HG03139 (cell line): ENCODE measurements around the gene ZC3HAV1.
"Not testable (repeated sequence)": the region's sequence is repeated elsewhere in the genome, so short reads cannot be mapped to it uniquely, and the experiment has no call there.

Experiments used
- ATAC-seq: cut with Tn5 transposase; IDR thresholded peaks from one replicate; pipeline ENCODE4 v1.9.1; 2021; ENCODE audit not compliant: unreplicated experiment

ZC3HAV1 gene

DNA sequence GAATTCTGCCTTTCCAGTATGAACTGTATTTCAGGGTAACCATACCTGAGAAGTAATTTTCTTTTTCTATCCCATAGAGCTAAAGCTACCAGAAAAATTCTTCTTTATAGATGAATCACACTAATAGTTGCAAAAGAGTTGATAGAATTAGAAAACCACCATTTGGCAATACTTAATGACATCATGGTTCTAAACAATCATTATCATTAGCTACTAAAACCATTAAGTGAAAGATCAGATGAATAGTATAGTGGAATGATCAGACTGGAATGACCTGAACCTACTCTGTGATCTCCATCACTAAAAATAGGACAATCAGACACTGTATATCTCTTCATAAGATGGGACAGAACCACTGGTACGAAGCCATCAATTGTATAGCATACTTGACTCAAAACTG lies 53.8 kb downstream of the ZC3HAV1 start:
- ATAC-seq = no peak

DNA sequence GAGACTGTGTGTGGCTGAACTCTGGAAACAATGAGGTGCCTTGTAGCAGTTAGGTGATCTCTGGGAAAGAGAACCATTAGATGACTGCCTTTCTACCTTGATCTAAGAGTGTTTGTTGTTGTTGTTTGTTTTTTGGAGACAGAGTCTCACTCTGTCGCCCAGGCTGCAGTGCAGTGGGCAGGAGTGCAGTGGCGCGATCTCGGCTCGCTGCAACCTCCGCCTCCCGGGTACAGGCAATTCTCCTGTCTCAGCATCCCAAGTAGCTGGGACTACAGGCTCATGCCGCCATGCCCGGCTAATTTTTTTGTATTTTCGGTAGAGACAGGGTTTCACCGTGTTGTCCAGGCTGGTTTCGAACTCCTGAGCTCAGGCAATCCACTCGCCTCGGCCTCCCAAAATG lies 54.9 kb downstream of the ZC3HAV1 start:
- not testable (repeated sequence) for ATAC-seq

DNA sequence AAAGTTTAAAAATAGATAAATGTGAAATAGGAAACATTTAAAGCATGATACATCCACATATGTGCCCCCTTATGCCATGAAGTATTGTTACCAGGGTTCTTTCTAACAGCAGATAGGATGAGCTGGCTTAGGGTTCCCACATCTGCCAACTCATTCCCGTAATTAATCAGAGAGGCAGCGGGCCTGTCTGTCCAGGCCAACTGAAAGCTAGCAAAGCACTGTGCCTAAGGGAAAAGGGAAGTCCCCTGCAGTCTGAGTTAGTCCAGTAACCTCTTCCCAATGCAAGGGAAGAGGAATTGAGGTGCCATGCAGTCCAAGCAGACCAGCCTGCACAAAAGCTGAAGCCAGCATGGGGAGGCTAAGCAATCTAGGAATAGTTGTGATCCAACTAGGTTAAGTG lies 55.4 kb downstream of the ZC3HAV1 start:
- no peak for ATAC-seq

DNA sequence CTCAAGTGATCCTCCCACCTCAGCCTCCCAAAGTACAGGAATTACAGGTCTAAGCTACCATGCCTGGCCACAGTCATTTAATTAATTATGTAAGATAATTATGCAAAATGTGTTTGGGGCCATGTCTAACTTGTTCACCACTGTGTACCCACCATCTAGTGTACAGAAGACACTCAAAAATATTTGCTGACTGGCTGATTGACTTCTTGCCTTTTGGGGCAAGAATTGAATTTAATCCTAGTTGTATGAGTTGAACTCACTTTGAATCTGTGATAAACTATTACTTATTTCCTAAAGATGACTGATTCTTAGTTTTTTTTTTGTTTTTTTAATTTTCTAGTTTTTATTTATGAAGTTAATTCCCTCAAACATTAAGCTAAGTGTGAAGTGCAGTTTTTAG lies 57.9 kb downstream of the ZC3HAV1 start:
- ATAC-seq = no peak

DNA sequence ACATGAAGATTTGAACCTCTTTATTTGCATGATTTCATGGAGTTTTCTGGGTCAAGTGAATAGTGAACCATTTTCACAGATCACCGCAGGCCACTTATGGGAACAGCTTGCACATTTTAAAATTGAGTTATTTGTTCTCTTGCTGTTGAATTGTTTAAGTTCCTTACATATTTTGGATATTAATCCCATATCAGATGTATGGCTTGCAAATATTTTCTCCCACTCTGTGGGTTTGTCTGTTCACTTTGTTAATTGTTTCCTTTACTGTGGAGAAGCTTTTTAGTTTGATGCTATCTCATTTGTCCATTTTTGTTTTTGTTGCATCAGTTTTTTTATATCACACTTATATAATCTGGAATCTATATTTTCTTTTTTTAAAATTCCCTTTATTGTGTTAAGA lies 59.6 kb downstream of the ZC3HAV1 start:
- ATAC-seq = no peak

DNA sequence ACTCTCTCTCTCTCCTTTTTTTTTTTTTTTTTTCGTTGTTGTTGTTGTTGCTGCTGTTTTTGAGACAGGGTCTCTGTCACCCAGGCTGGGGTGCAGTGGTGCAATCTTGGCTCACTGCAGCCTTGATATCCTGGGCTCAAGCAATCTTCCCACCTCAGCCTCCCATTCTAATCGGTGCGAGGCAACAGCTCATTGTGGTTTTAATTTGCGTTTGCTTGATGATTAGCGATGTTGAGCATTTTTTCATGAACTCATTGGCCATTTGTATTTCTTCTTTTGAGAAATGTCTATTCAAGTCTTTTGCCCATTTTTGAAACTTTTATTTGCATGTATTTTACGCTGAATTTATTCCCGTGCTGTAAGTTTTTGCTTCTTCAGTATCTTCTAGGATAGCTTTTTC lies 60.4 kb downstream of the ZC3HAV1 start:
- no peak for ATAC-seq

DNA sequence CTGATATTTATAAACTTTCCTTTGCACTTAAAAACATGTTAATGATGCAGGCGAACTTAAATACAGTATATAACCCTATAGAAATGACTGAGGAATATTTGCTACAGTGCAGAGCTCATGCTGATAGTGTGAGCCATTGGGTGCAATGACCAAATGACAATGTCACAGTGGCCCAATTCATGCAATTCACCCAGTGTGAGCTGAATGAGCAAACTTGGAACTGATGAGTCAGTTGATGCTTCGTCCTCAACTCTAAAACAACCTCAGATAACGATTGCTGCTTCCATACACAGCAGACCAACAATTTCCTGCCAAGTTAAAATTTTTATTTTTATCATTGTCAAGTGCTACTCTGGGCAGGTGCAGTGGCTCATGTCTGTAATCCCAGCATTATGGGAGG lies 61.5 kb downstream of the ZC3HAV1 start:
- ATAC-seq = no peak

DNA sequence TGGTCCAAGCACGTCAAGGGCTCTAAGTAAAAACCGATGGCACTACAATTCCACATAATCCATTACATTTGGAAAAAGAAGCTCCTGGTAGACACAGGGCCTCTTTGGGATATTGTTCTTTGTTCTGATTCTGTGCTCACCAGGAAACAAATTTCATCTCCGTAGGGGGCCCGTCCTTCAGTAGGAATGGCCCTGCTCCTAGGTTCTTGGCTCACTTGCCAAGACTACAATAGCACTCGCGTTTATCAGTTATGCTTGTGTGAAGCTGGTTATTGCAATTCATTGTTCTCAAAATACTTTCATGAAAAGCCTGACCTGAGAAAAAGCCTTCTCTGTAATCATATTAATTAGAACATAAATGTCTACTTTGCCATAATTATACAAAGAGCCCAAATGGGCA lies 63.4 kb downstream of the ZC3HAV1 start:
- no peak for ATAC-seq

DNA sequence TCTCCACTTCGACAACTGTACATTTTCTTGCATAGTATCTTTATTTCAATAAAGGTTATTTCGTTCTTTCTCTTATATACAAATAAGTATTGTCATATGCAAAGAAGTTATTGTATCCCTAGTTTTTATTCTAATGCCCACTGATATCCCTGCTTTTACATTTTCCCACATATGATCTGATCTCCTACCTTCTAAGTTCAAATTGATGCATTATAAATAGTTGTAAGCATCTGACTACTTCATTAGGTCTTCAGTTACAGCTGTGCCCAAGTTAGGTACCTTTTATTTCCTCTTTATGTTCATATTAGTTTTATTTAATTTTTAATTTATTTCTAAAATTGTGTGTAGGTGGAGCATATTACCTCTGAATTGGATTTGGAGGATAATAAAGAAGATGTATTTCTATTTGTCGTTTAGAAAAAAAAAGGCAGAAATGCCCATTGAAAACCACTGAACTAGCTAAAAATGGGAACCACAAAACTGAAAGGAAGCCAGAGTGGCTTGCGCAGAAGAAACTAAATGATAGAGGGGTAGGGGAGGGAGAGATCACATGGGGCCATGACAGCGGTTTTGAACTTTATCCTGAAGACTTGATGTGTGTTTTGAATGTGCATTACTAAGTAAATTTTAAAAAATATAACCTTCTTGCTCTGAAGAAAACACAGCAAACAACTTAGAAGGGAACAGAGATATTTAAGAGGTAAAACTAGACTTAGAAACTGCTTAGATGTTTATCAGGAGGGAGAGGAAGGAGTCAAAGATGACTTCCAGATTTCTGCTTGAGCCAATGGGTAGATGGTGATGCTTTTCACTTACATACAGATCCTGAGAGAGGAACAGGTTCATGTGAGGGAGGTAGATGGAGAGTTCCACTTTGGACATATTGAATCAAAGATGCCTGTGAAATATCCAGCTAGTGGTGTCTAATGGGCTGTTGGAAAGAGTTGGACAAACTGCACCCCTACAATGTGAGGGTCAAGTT lies 64.4 kb downstream of the ZC3HAV1 start:
- no peak for ATAC-seq

DNA sequence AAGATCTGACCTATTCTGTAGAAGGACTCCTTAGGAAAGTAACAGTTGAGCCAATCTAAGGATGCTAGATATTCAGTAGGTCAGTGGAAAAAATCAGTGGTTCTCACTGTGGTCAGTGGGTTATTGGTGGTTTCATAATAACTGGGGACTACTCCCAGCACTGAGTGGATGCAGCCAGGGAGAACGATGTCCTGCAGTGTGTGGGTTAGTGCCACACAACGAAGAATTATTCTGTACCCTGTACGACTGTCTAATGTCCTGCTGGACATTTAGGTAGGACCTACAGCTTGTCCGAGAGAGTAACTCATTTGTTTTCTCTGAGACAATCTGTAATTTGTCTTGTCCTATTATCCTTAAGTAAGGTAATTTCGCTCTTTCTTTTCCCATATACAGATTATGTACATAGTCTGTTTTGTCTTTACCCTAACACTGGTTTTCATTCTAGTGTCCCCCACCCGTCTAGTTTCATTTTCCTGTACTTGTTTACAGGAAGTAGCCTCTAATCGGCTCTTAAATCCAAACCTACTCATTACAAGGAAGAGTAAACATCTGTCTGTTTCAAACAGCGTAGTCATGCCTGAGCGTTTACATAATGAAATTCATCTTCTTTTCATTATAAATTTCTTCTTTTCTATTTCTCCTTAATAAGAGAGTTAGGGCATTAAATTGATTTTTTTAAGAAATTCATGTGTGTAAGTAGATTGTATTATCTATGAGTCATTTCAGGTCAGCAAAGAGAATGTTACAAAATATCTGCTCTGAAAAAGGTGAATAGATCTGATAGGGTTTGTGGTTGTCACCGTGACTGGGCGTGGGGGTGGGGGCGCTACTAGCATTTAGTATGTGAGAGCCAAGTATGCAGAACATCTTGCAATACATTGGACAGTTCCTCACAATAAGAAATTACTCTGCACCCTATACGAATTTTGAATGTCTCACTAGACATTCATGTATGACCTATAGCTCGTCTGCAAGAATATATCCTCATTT lies 65.4 kb downstream of the ZC3HAV1 start:
- peak; percentile 45 for ATAC-seq

DNA sequence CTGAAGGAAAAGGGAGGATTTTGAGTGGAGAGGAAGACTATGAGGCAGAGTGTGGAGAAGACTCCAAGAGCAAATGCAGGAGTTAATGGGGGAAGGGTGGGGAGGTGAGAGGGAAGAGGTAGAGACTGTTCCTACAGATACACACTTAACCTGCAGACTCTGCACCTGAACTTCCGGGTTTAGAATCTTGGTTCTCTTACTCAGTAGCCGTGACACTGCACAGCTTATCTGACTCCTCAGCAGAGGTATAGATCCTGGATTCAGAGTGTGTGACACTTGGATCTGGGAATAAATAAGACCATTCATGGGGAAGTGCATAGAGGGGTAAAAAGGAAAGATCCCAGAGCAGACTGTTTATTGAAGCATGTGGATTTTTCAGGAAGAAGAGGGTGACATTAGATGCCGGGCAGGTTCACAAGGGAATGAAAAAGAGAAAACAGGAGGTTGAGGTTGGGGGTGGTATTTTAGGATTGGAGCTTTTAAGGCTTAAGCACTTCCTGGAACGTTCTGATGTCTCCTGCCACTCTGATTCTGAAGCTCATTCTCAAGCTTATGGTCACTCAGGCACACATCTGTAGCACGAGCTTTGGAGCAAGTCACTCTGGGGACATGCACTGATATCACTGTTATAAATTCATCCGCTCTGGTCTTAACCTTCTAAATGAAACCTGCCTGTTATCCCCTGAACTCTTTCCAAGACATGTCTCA lies 68.0 kb downstream of the ZC3HAV1 start:
- ATAC-seq = no peak

DNA sequence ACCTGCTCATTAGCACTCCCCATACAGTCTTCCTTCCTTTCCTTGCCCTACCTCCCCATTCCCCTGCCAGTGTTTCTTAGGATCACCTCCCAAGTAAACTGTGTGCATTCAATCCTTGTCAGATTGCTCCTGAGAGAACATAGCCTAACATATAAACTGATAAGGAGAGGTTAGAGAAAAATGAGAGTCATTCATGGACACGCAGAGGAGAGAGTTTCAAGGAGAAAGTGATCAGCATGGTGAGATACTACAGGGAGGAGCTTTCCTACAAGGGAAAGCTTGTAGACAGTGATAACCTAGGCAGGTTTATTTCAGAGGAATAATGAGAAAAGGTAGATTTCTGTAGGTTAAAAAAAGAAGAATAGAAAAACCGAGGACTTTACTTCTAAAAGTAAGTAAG lies 70.8 kb downstream of the ZC3HAV1 start:
- ATAC-seq = no peak

DNA sequence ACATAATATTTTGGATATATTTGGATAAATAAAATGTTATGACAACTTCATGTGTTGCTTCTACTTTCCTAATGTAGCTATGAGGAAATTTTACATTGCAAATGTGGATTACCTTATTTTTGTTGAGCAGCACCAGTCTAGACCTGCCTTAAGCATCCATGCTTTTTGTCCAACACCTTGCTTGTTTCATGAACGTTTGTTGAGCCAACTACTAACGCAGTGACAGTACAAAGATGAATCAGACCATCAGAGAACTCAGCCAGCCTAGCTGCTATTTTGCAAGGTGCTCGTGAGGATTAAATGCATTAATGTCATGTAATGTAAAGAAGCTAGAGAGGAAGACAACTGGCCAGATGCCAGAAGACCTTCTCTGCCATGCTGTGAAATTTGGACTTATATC lies 72.6 kb downstream of the ZC3HAV1 start:
- ATAC-seq = no peak

DNA sequence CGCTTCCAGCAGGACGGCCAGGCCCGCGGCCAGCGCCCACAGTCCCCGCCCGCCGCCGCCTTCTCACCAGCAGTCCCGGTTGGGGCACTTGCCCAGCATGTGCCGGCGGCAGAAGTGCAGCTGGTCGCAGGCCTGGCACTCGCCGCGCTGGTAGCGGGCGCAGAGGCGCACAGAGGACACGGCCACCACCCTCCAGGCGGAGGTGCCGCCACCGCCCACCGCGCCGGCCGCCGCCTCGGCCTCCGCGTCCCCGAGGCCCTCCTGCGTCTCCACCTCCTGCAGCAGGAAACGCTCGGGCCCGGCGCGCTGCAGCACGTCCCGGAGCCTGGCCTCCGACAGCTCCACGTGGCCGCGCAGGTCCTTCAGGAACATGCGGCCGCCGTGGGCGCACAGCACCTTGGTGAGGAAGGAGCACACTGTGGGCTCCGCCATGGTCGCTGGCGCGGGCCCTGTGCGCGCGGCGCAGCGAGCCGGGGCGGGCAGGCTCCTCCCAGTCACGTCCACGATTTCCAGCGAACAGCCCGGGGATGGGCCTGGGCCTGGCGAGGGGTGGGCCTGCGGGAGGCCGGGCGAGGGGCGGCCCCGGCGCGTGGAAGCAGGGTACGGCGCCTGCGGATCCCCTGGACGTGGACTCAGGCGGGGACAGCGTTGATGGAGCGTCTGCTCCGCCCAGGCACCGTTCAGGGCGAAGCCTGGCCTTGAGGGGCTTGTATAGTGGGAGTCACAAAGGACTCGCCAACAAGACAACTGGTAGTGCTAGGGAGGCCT lies 73.8 kb downstream of the ZC3HAV1 start, which contains the start of gene ZC3HAV1L:
TSS of gene ZC3HAV1L (minus strand) at position 457 of the 768 bp plus-strand sequence. CDS start at position 432, 25 bp downstream.
- ATAC-seq = peak; percentile 78

DNA sequence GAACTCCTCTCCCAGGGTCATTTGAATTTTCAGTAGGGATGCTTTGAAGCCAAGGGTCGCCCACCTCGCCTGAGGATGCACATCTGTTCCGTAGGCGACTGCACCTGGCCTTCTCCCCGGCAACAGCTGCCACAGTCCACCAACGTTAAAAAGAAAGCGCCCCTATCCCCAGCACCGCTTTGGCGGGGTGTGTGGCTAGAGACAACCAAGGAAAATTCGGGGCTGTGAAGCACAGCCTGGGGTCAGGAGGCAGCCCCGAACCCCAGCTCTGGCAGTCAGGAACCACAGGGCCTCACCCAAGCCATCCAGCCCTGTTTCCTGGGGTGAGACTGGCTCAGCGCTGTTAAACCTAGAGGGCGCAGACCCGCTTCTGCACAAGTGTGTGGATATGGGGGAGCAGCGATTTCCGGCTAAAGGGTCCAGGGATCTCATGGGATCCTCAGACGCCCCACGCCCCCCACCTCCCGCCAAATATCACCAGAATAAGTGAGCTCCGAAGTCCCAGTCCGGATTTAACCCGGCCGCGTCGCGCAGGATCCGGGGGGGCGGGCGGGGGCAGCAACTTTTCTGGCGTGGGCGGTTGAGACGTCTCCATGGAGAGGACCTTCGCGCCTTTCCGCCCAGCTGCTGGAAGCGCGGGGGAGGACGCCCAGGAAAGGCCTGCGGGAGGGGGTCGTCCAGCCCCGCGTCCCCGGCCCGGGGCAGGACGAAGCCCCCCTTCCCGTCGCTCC lies 74.5 kb downstream of the ZC3HAV1 start:
- ATAC-seq = peak; percentile 35

DNA sequence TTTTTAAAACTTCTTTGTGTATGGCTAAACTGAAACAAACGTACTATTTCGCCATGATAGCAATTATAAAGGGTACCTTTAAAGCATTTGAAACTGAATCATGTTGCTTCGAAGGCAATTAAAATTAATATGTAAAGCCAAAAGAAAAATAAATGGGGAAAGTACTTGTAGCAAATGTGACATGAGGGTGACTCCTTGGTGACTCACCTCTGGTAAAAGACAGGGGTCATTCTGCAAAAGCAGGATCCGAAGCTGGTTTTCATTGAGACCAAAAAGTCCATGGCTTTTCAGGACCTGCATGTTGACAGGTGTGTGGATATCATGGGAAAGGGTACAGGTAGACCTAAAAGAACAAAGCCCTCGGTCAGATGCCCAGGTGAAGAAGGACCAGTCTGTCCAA lies 75.2 kb downstream of the ZC3HAV1 start:
- no peak for ATAC-seq

DNA sequence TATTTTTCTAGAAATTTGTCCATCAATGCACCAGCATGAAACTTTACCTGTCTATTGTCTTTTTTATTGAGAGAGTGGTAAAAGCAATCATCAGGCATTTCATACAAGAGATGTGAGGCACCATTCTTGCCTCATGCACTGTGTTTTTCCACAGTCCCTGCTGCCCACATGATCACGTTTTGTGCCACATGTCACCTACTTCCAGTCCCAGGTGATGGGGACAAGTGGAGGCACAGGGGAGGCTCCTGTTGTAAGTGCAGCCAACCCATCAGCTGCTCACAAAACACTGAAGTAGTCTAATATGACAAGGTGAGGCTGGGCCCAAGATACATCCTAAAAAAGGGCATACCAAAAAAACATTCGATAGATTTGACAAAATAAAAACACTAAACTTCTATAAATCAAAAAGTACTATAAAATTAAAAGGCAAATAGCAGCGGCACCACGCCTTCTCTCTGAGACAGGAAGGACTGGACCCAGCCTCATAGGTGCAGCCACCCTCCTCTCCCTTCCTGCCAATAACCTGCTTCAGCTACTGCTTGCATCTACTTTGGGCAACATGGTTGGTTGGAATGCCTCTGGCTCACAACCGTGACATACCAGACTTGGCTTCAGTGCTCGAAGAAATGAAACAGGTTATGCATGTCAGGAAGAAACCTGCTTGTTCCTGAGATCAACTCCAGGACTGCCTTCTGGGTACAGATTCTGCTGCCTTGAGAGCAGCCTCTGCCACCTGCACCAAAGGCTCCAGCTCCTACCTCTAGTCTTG lies 76.0 kb downstream of the ZC3HAV1 start:
- no peak for ATAC-seq

DNA sequence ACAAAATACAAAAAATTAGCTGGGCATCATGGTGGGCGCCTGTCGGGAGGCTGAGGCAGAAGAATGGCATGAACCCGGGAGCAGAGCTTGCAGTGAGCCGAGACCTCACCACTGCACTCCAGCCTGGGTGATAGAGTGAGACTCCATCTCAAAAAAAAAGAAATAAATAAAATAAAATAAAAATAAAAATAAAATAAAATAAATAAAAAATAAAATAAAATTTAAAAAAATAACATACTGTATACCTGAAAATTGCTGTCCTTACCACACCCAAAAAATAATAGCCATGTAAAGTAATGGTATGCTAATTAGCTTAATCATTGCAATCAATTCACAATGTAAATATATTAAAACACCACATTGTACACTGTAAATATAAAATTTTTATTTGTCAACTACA lies 77.0 kb downstream of the ZC3HAV1 start:
- ATAC-seq = no peak

DNA sequence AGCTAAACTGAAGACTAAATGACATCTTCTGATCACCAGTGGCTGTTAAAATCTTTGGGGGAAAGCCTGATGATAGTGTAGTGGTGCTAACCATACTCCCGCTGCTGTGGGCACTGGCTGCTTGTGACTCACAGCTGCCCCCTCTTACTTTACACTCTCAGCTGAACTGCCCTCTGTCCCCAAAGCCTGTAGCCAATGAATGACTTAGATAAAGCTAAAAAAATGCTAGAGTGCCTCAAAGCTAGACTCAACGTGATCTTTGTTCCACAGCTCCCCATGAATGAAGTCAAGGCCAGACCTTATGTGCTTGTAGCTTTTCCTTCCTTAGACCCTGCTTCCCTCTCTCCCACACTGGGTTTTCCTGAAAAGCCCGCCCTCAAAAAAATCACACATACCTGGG lies 80.2 kb downstream of the ZC3HAV1 start:
- ATAC-seq = no peak
